NCI-H146 treated with DMSO at 0.1 percent for 48 hours (cell line): ENCODE measurements around the gene MCL1.

Experiments
- DNase-seq: peaks from one replicate; lab custom pipeline; 2025; ENCODE audit not compliant: unreplicated experiment; lab: John Stamatoyannopoulos, UW

MCL1 gene

GRCh38 chr1:150558303-150558704 is 21.1 kb downstream of the MCL1 start:
- no peak for DNase-seq

DNA sequence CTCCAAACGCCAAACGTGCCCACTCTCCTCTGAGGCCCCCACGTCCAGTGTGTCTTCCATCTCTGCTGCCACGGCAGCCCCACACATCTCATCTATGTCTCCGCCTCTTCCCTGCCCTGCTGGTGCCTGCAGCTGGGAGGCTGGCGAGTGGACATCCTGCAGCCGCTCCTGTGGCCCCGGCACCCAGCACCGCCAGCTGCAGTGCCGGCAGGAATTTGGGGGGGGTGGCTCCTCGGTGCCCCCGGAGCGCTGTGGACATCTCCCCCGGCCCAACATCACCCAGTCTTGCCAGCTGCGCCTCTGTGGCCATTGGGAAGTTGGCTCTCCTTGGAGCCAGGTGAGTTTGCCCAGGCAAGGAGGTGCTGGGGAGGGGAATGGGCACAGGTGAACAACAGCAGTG is 21.6 kb downstream of the MCL1 start:
- DNase-seq = no peak

GRCh38 chr1:150557065-150557600 is 22.3 kb downstream of the MCL1 start:
- no peak for DNase-seq

GRCh38 chr1:150555971-150556865 is 23.2 kb downstream of the MCL1 start:
- DNase-seq = no peak

GRCh38 chr1:150555198-150555970 is 24.0 kb downstream of the MCL1 start:
- no peak for DNase-seq

DNA sequence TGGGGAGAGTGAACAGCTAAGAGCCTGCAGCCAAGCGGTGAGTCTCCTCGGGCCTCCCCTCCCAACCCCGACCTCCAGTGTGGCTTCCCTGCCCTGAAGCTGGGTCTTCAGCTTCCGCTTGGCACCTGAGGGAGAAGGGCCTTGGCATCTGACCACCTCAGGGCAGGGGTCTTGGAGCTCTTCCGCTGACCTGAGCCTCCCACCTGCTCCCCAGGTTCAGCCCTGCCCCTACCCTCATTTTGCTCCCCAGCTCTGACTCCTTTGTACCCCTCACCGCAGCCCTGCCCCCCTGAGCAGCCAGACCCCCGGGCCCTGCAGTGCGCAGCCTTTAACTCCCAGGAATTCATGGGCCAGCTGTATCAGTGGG is 25.3 kb downstream of the MCL1 start:
- no peak for DNase-seq

DNA sequence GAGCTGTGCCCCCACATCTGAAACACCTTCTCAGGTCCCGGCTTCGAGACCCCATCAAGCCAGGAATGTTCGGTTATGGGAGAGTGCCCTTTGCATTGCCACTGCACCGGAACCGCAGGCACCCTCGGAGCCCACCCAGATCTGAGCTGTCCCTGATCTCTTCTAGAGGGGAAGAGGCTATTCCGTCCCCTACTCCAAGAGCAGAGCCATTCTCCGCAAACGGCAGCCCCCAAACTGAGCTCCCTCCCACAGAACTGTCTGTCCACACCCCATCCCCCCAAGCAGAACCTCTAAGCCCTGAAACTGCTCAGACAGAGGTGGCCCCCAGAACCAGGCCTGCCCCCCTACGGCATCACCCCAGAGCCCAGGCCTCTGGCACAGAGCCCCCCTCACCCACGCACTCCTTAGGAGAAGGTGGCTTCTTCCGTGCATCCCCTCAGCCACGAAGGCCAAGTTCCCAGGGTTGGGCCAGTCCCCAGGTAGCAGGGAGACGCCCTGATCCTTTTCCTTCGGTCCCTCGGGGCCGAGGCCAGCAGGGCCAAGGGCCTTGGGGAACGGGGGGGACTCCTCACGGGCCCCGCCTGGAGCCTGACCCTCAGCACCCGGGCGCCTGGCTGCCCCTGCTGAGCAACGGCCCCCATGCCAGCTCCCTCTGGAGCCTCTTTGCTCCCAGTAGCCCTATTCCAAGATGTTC is 25.9 kb downstream of the MCL1 start:
- no peak for DNase-seq

DNA sequence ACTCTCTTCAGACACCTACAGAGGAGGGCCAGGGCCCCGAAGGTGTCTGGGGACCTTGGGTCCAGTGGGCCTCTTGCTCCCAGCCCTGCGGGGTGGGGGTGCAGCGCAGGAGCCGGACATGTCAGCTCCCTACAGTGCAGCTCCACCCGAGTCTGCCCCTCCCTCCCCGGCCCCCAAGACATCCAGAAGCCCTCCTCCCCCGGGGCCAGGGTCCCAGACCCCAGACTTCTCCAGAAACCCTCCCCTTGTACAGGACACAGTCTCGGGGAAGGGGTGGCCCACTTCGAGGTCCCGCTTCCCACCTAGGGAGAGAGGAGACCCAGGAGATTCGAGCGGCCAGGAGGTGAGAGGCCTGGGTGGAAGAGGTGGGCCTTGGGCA is 26.5 kb downstream of the MCL1 start:
- DNase-seq = no peak

DNA sequence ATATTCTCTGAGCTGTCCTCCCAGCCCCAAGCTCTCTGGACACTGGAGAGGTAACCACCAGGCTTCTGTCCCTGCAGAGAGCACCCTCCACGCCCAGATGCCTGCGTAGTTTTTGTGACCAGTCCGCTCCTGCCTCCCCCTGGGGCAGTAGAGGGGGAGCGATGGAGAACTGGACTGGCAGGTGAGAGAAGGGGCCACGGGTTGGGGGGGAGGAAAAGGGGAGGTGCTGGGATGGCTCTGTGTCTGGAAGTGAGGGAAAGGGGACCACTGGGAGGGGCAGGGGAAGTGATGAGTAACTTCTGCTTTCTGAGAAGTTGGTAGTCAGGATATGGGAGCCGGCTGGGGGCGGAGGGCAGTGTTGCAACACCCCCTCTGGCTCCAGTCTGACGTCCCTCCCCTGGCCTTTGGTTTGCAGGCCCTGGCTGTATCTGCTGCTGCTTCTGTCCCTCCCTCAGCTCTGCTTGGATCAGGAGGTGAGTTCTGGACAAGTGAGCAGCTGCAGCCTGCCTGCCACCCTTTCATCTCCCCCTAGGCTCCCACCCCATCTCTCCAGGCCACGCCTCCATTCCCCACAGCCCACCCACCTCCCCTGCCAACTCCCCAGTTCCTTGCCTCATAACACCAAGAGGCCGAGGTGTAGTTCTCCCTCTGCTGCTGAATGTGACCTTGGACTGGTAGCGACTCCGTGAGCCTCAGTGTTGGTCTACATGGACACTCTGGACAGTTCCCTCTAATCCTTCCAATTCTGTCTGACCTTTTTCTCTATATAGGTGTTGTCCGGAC is 27.1 kb downstream of the MCL1 start:
- no peak for DNase-seq

DNA sequence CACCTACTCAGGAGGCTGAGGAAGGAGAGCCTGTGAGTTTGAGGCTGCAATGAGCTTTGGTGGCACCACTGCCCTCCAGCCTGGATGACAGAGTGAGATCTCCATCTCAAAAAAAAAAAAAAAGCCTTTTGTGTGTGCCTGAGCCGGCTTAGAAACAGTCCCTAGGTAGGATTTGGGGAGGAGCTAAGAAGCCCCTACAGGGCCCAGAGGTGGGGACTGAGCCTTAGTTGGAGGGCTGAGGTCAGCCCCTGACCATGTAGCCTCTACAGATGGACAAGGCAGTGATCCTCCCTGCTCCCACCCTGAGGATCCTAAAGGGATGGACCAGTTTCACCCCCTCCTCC is 27.7 kb downstream of the MCL1 start:
- DNase-seq = no peak

GRCh38 chr1:150551051-150551783 is 28.2 kb downstream of the MCL1 start:
- no peak for DNase-seq

- no peak for DNase-seq
Measured at GRCh38 chr1:150550222-150551050, 29.0 kb downstream of the MCL1 start.

GRCh38 chr1:150549496-150550221 is 29.8 kb downstream of the MCL1 start:
- no peak for DNase-seq

GRCh38 chr1:150548632-150549495 is 30.5 kb downstream of the MCL1 start, which contains the start of gene ADAMTSL4:
TSS of gene ADAMTSL4 (plus strand) at chr1:150549408. CDS start at chr1:150552289, 2,881 bp downstream.
- peak; percentile 42 for DNase-seq

GRCh38 chr1:150548324-150548631 is 31.1 kb downstream of the MCL1 start:
- DNase-seq = no peak

- no peak for DNase-seq
Measured at GRCh38 chr1:150546294-150546937, 33.0 kb downstream of the MCL1 start.

GRCh38 chr1:150545486-150546032 is 33.9 kb downstream of the MCL1 start:
- DNase-seq = no peak
